Ishikawa (cell line): ENCODE data around the gene CIC.

Experiments used
- CEBPB ChIP-seq: IDR thresholded peaks from 2 replicates; pipeline ENCODE4 v1.6.1; 2012
- CREB1 ChIP-seq: IDR thresholded peaks from 2 replicates; pipeline ENCODE4 v1.6.1; 2012; ENCODE audit warnings: low read depth
- EP300 ChIP-seq: IDR thresholded peaks from 2 replicates; pipeline ENCODE4 v1.6.1; 2012; ENCODE audit warnings: borderline replicate concordance
- MAX ChIP-seq: IDR thresholded peaks from 2 replicates; pipeline ENCODE4 v1.6.1; 2012
- NFIC ChIP-seq: IDR thresholded peaks from 2 replicates; pipeline ENCODE4 v1.6.1; 2012
- RAD21 ChIP-seq: IDR thresholded peaks from 2 replicates; pipeline ENCODE4 v1.6.1; 2012; ENCODE audit warnings: low read depth
- REST ChIP-seq: IDR thresholded peaks from 2 replicates; pipeline ENCODE4 v1.6.1; 2012; ENCODE audit warnings: low read depth, mild to moderate bottlenecking
- TAF1 ChIP-seq: IDR thresholded peaks from 2 replicates; pipeline ENCODE4 v1.6.1; 2012; ENCODE audit warnings: low read depth, mild to moderate bottlenecking
- TEAD4 ChIP-seq: IDR thresholded peaks from 2 replicates; pipeline ENCODE4 v1.6.1; 2012
- USF1 ChIP-seq: IDR thresholded peaks from 2 replicates; pipeline ENCODE4 v1.6.1; 2012
- YY1 ChIP-seq: IDR thresholded peaks from 2 replicates; pipeline ENCODE4 v1.6.1; 2012; ENCODE audit warnings: low read depth

GRCh38 chr19:42326969-42327368, 57.9 kb downstream of the CIC start:
- no peak for TF ChIP-seq EP300
- no peak for TF ChIP-seq YY1
- no peak for TF ChIP-seq CREB1
- TF ChIP-seq CEBPB, result no peak
- TF ChIP-seq TAF1, result no peak
- no peak for TF ChIP-seq RAD21
- TF ChIP-seq TEAD4, result no peak
- TF ChIP-seq USF1, result no peak
- TF ChIP-seq NFIC, result no peak
- no peak for TF ChIP-seq MAX
- no peak for TF ChIP-seq REST
